ENCODE results near the gene NLGN3.

Gene NLGN3

DNA sequence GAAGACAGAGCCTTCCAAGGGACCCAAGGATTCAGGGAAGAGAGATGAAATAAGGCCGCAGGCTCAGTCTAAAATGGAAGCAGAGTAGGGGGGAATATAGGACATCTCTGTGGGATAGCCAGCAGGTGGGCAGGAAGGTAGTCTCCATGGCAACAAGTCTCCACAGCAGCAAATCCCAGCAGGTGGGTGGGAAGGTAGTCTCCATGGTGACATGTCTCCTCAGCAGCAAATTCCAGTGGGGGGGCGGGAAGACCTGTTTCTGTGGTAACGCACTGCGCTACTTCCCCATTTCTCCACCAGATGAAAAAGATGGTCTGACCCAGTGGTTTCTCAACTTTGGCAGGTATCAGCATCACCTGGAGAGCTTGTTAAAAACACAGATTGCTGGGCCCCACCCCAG lies 18.3 kb downstream of the NLGN3 start:
- Histone ChIP-seq H3K18ac (ENCODE audit: low read depth in 1 of 2, low read length in 2 of 2) (no peak overlapping the region), H2BK120ac (ENCODE audit: low read depth, low read length) (no peak overlapping the region), H3K79me1 (replicated peaks; ENCODE audit: low read length, poor library complexity, severe bottlenecking) (no peaks in the 10 kb centered on the region), H2BK12ac (ENCODE audit: low read length in 2 of 2) (no peak overlapping the region), H2BK15ac (ENCODE audit: low read depth, poor library complexity, severe bottlenecking) (no peak overlapping the region), H3K9ac (ENCODE audit: low read length) (no peak overlapping the region), H3K4me3 (ENCODE audit: insufficient read depth in 1 of 2, low read depth in 1 of 2, low read length in 2 of 2) (no peak overlapping the region), H4K91ac (ENCODE audit: low read length) (no peak overlapping the region), H2AK5ac (ENCODE audit: low read length, severe bottlenecking) (no peak overlapping the region), H3K9me3 (ENCODE audit: control insufficient read depth, low read length) (no peaks in the 10 kb centered on the region), H3K4me1 (ENCODE audit: control insufficient read depth, insufficient read depth, low read depth, low read length) (no peaks in the 10 kb centered on the region), H2AFZ (ENCODE audit: low read depth, low read length) (no peak overlapping the region), H3K36me3 (ENCODE audit: control insufficient read depth in 1 of 2, insufficient read depth in 2 of 2, low read depth in 1 of 2, low read length in 2 of 2) (no peaks in the 10 kb centered on the region), H3K4ac (ENCODE audit: low read depth in 1 of 2, low read length in 2 of 2) (no peak overlapping the region), H3K4me2 (ENCODE audit: low read length, poor library complexity, severe bottlenecking) (no peak overlapping the region), H3K23ac (ENCODE audit: low read length in 2 of 2) (no peak overlapping the region), H2BK5ac (ENCODE audit: low read depth, low read length, poor library complexity, severe bottlenecking) (no peak overlapping the region), H3K14ac (ENCODE audit: low read length in 2 of 2) (no peak overlapping the region), H4K8ac (ENCODE audit: low read length) (no peak overlapping the region), H3K27ac (ENCODE audit: low read length, poor library complexity, severe bottlenecking) (no peak overlapping the region), H3K27me3 (ENCODE audit: control insufficient read depth in 1 of 2, insufficient read depth in 1 of 2, low read length in 2 of 2) (peaks cover 18 to 49% of the 10 kb centered on the region in 2 experiments)
- DNase-seq, result no peak
- 82% methylated on average over 3 of the region's 4 CpGs for WGBS

DNA sequence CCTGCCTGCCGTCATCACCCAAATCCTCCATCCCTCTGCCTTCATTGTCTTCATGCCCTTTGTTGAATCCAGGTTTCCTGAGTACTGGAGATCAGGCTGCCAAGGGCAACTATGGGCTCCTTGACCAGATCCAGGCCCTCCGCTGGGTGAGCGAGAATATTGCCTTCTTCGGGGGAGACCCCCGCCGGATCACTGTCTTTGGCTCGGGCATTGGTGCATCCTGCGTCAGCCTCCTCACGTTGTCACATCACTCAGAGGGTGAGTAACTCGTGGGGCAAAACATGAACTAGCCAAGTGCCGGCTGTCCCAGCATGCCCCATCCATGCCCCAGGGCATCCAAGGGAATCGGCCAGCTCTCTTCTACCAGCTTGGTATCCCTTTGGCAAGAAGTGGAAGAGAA lies 19.4 kb downstream of the NLGN3 start:
- Histone ChIP-seq H3K4me2 (ENCODE audit: low read length, poor library complexity, severe bottlenecking) (no peak overlapping the region), H2BK120ac (ENCODE audit: low read depth, low read length) (no peak overlapping the region), H2BK12ac (ENCODE audit: low read length in 2 of 2) (no peak overlapping the region), H3K4me1 (ENCODE audit: control insufficient read depth, insufficient read depth, low read depth, low read length) (no peaks in the 10 kb centered on the region), H3K23ac (ENCODE audit: low read length in 2 of 2) (no peak overlapping the region), H3K36me3 (ENCODE audit: control insufficient read depth in 1 of 2, insufficient read depth in 2 of 2, low read depth in 1 of 2, low read length in 2 of 2) (no peaks in the 10 kb centered on the region), H3K27ac (ENCODE audit: low read length, poor library complexity, severe bottlenecking) (no peak overlapping the region), H3K4me3 (ENCODE audit: insufficient read depth in 1 of 2, low read depth in 1 of 2, low read length in 2 of 2) (no peak overlapping the region), H2BK5ac (ENCODE audit: low read depth, low read length, poor library complexity, severe bottlenecking) (no peak overlapping the region), H2AK5ac (ENCODE audit: low read length, severe bottlenecking) (no peak overlapping the region), H3K4ac (ENCODE audit: low read depth in 1 of 2, low read length in 2 of 2) (no peak overlapping the region), H3K79me1 (replicated peaks; ENCODE audit: low read length, poor library complexity, severe bottlenecking) (no peaks in the 10 kb centered on the region), H2AFZ (ENCODE audit: low read depth, low read length) (no peak overlapping the region), H3K14ac (ENCODE audit: low read length in 2 of 2) (no peak overlapping the region), H3K9ac (ENCODE audit: low read length) (no peak overlapping the region), H4K8ac (ENCODE audit: low read length) (no peak overlapping the region), H3K9me3 (ENCODE audit: control insufficient read depth, low read length) (no peaks in the 10 kb centered on the region), H4K91ac (ENCODE audit: low read length) (no peak overlapping the region), H3K27me3 (ENCODE audit: control insufficient read depth in 1 of 2, insufficient read depth in 1 of 2, low read length in 2 of 2) (peaks cover 18 to 57% of the 10 kb centered on the region in 2 experiments), H2BK15ac (ENCODE audit: low read depth, poor library complexity, severe bottlenecking) (no peak overlapping the region), H3K18ac (ENCODE audit: low read depth in 1 of 2, low read length in 2 of 2) (no peak overlapping the region)
- 91% methylated on average over 12 of the region's 12 CpGs for WGBS
- DNase-seq, result no peak

GRCh38 chrX:71166461-71166860 lies 21.8 kb downstream of the NLGN3 start:
- Histone ChIP-seq H2BK12ac (ENCODE audit: low read length in 2 of 2) (no peak overlapping the region), H3K9me3 (ENCODE audit: control insufficient read depth, low read length) (no peaks in the 10 kb centered on the region), H3K27me3 (ENCODE audit: control insufficient read depth in 1 of 2, insufficient read depth in 1 of 2, low read length in 2 of 2) (peaks cover 18 to 62% of the 10 kb centered on the region in 2 experiments), H3K4me1 (ENCODE audit: control insufficient read depth, insufficient read depth, low read depth, low read length) (no peaks in the 10 kb centered on the region), H3K4me2 (ENCODE audit: low read length, poor library complexity, severe bottlenecking) (no peak overlapping the region), H2AK5ac (ENCODE audit: low read length, severe bottlenecking) (no peak overlapping the region), H4K91ac (ENCODE audit: low read length) (no peak overlapping the region), H2BK5ac (ENCODE audit: low read depth, low read length, poor library complexity, severe bottlenecking) (no peak overlapping the region), H2BK120ac (ENCODE audit: low read depth, low read length) (no peak overlapping the region), H2BK15ac (ENCODE audit: low read depth, poor library complexity, severe bottlenecking) (no peak overlapping the region), H2AFZ (ENCODE audit: low read depth, low read length) (no peak overlapping the region), H3K27ac (ENCODE audit: low read length, poor library complexity, severe bottlenecking) (no peak overlapping the region), H3K4me3 (ENCODE audit: insufficient read depth in 1 of 2, low read depth in 1 of 2, low read length in 2 of 2) (no peak overlapping the region), H3K79me1 (replicated peaks; ENCODE audit: low read length, poor library complexity, severe bottlenecking) (no peaks in the 10 kb centered on the region), H3K36me3 (ENCODE audit: control insufficient read depth in 1 of 2, insufficient read depth in 2 of 2, low read depth in 1 of 2, low read length in 2 of 2) (no peaks in the 10 kb centered on the region), H3K23ac (ENCODE audit: low read length in 2 of 2) (no peak overlapping the region), H3K14ac (ENCODE audit: low read length in 2 of 2) (no peak overlapping the region), H3K4ac (ENCODE audit: low read depth in 1 of 2, low read length in 2 of 2) (no peak overlapping the region), H3K9ac (ENCODE audit: low read length) (no peak overlapping the region), H3K18ac (ENCODE audit: low read depth in 1 of 2, low read length in 2 of 2) (no peak overlapping the region), H4K8ac (ENCODE audit: low read length) (no peak overlapping the region)
- WGBS, result 100% methylated on average over 2 of the region's 6 CpGs
- no peak for DNase-seq

DNA sequence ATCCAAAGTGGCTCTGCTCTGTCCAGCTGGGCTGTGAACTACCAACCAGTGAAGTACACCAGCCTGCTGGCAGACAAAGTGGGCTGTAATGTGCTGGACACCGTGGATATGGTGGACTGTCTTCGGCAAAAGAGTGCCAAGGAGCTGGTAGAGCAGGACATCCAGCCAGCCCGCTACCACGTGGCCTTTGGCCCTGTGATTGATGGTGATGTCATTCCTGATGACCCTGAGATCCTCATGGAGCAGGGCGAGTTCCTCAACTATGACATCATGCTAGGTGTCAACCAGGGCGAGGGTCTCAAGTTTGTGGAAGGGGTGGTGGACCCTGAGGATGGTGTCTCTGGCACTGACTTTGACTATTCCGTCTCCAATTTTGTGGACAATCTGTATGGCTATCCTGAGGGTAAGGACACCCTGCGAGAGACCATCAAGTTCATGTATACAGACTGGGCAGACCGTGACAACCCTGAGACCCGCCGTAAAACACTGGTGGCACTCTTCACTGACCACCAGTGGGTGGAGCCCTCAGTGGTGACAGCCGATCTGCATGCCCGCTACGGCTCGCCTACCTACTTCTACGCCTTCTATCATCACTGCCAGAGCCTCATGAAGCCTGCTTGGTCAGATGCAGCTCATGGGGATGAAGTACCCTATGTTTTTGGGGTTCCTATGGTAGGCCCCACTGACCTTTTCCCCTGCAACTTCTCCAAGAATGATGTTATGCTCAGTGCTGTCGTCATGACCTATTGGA lies 22.6 kb downstream of the NLGN3 start:
- Histone ChIP-seq H4K8ac (ENCODE audit: low read length) (no peak overlapping the region), H3K79me1 (replicated peaks; ENCODE audit: low read length, poor library complexity, severe bottlenecking) (no peaks in the 10 kb centered on the region), H2AFZ (ENCODE audit: low read depth, low read length) (no peak overlapping the region), H3K4ac (ENCODE audit: low read depth in 1 of 2, low read length in 2 of 2) (no peak overlapping the region), H3K4me1 (ENCODE audit: control insufficient read depth, insufficient read depth, low read depth, low read length) (no peaks in the 10 kb centered on the region), H2BK5ac (ENCODE audit: low read depth, low read length, poor library complexity, severe bottlenecking) (no peak overlapping the region), H3K4me2 (ENCODE audit: low read length, poor library complexity, severe bottlenecking) (no peak overlapping the region), H3K14ac (ENCODE audit: low read length in 2 of 2) (no peak overlapping the region), H4K91ac (ENCODE audit: low read length) (no peak overlapping the region), H3K23ac (ENCODE audit: low read length in 2 of 2) (no peak overlapping the region), H3K18ac (ENCODE audit: low read depth in 1 of 2, low read length in 2 of 2) (no peak overlapping the region), H2BK12ac (ENCODE audit: low read length in 2 of 2) (no peak overlapping the region), H3K9ac (ENCODE audit: low read length) (no peak overlapping the region), H3K36me3 (ENCODE audit: control insufficient read depth in 1 of 2, insufficient read depth in 2 of 2, low read depth in 1 of 2, low read length in 2 of 2) (no peaks in the 10 kb centered on the region), H2BK120ac (ENCODE audit: low read depth, low read length) (no peak overlapping the region), H3K27me3 (ENCODE audit: control insufficient read depth in 1 of 2, insufficient read depth in 1 of 2, low read length in 2 of 2) (peaks cover 18 to 67% of the 10 kb centered on the region in 2 experiments), H2AK5ac (ENCODE audit: low read length, severe bottlenecking) (no peak overlapping the region), H3K9me3 (ENCODE audit: control insufficient read depth, low read length) (no peaks in the 10 kb centered on the region), H3K27ac (ENCODE audit: low read length, poor library complexity, severe bottlenecking) (no peak overlapping the region), H3K4me3 (ENCODE audit: insufficient read depth in 1 of 2, low read depth in 1 of 2, low read length in 2 of 2) (no peak overlapping the region), H2BK15ac (ENCODE audit: low read depth, poor library complexity, severe bottlenecking) (no peak overlapping the region)
- DNase-seq, result no peak
- 90% methylated on average over 13 of the region's 17 CpGs for WGBS
